ENCODE measurements around the gene RNF26.

Gene RNF26

DNA sequence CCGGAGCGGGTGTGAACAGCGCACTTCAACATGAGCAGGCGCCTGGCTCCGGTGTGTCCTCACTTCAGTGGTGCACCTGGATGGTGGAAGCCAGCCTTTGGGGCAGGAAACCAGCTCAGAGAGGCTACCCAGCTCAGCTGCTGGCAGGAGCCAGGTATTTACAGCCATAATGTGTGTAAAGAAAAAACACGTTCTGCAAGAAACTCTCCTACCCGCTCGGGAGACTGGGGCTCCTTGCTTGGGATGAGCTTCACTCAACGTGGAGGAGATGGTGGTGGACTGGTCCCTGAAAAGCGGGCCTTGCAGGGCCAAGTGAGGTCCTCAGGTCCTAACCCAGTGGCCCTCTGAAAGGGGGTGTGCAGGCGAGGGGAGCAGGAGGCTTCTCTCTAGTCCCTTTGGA is 24.9 kb upstream of the RNF26 start:
- H3K4me3 Mint-ChIP-seq: no peak overlapping the region
- H3K27me3 Mint-ChIP-seq: peaks cover 13% of the 10 kb centered on the region

DNA sequence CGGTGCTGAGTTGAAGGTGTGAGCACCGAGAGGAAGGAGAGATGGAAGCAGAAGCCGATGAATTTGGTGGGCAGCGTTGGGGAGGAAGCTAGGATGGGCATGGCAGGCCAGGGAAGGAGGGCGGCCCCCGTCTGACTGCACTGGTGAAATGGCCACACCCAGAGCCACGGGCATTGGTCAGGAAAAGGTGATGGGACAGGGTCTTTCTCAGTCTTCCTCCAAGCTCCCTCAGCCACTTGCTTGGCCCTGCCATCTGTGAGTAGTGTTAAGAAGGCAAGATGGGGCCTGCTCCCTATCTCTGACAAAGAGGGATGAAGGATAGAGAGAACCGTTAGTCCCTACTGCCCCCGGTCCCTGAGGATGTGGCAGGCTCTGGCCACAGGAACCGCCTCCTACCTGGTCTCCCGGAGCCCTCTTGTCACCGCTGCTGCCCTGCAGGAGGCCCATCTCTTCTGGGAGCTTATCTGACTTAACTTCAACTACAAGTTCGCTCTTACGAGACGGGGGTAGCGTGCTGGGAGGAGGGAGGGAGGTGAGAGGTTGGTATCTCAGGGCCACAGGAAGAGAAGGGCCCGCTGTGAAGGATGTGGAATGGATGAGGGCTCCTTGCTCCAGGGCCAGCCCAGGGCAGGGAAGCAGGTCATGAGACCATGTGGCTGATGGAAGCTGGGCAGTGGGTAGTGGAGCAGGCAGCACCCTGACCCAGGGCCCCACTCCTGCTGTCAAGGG is 24.2 kb upstream of the RNF26 start:
- H3K9me3 Mint-ChIP-seq: no peaks in the 10 kb centered on the region
- H3K4me1 Mint-ChIP-seq: peaks cover 6% of the 10 kb centered on the region
- no peak for ATAC-seq
- no peak overlapping the region for H3K4me3 Mint-ChIP-seq
- H3K36me3 Mint-ChIP-seq: peaks cover 19% of the 10 kb centered on the region
- H3K27ac Mint-ChIP-seq: no peak overlapping the region
- H3K27me3 Mint-ChIP-seq: peaks cover 20% of the 10 kb centered on the region

More for the DNA sequence above, 24.9 kb upstream of the RNF26 start:
- Mint-ChIP-seq H3K27ac (no peak overlapping the region), H3K9me3 (no peaks in the 10 kb centered on the region), H3K4me1 (no peaks in the 10 kb centered on the region), H3K36me3 (peaks cover 23% of the 10 kb centered on the region)
- ATAC-seq: no peak

DNA sequence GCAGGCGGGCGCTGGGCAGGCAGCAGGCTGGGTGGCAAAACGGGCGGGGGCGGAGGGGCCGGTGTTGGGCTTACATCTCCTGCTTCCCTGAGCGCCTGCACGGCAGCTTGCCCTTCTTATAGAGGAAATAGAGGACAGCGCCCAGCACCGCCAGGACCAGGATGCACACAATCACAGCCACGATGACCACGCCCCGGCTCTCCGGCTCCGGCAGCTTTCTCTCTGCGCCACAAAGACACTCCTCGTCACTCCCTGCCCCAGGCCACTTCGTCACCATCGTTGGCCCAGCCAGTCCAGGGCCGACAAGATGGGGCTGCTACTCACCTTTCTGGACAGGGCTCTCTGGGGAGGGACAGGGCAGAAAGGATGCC is 23.7 kb upstream of the RNF26 start:
- no peak for ATAC-seq
- Mint-ChIP-seq H3K27me3 (peaks cover 26% of the 10 kb centered on the region), H3K4me3 (no peak overlapping the region), H3K4me1 (peaks cover 12% of the 10 kb centered on the region), H3K27ac (no peak overlapping the region), H3K36me3 (peaks cover 16% of the 10 kb centered on the region), H3K9me3 (no peaks in the 10 kb centered on the region)

DNA sequence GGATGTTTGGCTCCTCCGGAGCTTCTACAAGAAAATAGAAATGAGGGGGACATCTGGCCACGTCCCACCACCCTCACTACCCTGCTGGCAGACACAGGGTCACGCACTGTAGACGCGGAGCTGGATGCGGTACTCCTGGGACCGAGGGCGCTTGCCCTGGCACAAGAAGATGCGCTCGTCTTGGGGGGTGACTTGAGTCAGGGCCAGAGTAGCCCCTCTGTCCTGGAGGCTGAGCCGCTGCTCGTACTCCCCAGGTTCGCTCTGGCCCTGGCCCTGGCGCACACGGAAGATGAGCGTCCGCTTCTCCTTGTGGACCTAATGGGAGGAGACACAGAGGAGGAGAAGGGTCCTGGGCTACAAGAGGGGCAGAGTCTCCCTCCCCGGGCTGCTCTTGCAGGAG is 19.6 kb upstream of the RNF26 start:
- no peak overlapping the region for H3K4me3 Mint-ChIP-seq
- H3K36me3 Mint-ChIP-seq: peaks cover 2% of the 10 kb centered on the region
- no peak for ATAC-seq
- no peaks in the 10 kb centered on the region for H3K9me3 Mint-ChIP-seq
- H3K27ac Mint-ChIP-seq: no peak overlapping the region
- peaks cover 40% of the 10 kb centered on the region for H3K4me1 Mint-ChIP-seq
- peaks cover 54% of the 10 kb centered on the region for H3K27me3 Mint-ChIP-seq

DNA sequence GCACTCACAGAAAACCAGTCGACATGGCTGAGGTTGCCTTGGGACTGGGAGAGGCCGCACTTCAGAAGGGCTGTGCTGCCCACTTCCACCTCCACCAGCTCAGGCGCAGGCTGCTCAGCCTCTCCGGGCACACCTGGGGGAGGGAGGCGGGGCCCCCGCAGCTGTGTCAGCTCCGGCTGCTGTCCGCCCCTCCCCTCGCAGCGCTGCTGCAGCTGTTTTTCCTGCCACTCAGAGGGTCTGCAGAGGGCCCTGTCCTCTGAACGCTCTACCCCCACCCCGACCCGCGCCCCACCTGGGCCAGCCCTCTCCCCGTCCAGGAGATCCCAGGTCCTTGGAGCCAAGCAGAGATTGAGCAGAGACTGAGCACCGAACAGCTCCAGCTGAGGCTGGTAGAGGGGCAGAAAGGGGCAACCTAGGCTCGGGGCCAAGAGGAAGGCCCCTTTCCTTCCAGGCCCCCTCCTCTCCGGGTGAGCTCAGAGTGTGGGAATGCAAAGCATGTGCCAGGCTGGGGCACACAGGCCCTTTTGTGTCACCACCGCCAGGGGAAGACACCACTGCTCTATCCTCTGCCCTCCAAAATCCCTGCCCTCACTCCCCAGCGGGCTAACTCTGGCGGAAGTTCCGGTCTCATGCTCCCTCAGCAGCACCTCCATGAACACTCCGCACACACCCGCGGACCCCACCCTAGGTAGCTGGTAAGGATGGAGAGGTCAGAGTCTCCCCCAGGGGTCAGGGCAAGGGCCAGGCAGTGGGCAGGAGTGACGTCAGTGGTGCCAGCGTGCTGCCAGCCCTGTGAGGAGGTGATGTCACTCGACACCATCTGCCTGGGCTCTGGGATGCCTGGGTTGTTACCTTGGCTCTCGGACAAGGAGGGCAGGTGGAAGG is 19.0 kb upstream of the RNF26 start:
- peak; percentile 62 for ATAC-seq
- Mint-ChIP-seq H3K27ac (no peak overlapping the region), H3K4me1 (peaks cover 46% of the 10 kb centered on the region), H3K27me3 (peaks cover 61% of the 10 kb centered on the region), H3K36me3 (no peaks in the 10 kb centered on the region), H3K9me3 (no peaks in the 10 kb centered on the region), H3K4me3 (peak overlapping the region; percentile 78)

DNA sequence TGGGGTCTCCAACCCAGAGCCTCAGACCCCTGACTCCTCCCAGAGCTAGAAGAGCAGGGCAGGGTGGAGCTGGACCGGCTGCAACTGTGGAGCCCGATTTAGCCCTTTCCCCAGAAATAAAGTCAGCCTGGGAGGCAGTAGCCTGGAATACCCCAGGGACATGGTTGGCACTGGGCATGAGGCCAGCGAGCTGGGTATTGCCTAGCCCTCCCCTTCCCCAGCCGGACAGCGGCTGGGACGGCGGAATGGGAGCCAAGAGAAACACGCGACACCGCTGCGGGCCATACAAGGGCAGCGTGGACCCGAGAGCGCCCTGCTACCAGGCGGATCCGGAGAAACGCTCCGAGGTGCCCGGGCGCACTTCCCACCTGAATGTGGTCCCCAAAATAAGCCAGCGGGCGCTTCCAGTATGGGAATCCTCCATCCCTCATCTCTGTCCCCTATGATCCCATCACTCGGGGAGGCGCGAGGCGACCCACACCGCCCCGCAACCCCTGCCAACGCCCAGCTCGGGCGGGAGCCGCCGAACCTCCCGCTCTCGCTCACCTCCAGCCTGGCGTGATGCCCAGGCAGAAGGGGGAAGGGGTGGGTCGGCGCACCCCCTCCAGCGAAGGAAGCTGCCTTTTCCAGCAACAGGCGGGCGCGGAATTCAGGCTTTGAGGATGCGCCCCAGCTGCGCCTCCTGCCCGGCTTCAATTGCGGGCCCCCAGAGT is 18.2 kb upstream of the RNF26 start:
- Mint-ChIP-seq H3K4me1 (peaks cover 48% of the 10 kb centered on the region), H3K27me3 (peaks cover 61% of the 10 kb centered on the region), H3K36me3 (no peaks in the 10 kb centered on the region), H3K27ac (no peak overlapping the region), H3K9me3 (no peaks in the 10 kb centered on the region), H3K4me3 (peak overlapping the region; percentile 78)
- no peak for ATAC-seq

DNA sequence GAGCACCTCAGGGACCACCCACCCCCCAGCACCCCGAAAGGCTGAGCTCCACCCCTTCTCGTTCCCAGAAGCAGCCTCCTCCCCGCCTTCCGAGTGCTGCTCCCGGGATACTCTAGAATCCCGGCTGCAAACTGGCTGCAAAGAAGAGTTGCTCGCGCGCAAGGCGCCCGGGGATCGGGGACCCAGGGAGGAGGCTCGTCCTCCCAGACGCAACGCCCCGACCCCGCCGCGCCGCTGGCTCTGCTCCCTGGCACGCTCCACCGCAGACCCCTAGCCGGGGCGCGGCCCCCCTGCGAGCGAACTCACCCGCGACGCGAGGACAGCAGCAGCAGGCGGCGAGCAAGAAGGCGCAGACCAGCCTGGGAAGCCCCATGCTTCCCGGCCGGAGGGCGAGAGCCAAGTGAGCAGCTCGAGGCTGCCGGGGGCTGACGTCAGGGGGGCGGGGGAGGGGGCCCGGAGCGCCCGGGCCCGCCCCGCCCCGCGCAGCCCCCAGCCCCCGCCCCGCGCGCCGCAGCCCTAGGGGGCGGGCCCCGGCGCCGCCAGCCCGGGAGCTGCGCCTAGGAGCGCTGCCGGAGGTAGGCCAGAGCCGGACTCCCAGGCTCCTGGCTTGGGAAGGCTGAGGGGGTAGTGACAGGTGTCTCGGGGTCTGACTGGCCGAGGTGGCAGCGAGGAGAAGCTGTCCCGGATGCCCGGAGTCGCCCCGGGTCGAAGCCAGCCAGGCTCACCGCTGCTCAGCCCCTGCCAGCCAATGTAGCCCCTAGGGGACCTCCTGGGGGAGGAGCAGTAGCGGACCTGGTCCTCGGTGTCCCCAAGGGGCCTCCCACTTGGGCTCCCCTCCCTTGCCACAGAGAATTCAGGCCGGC is 17.4 kb upstream of the RNF26 start, which contains the start of gene MCAM:
Gene MCAM (minus strand): TSS at position 402 of the 863 bp plus-strand sequence. CDS start 29 bp downstream, at position 373.
- H3K4me3 Mint-ChIP-seq: peak within 1 kb of the TSS; percentile 78
- H3K36me3 Mint-ChIP-seq: no peaks in the 10 kb centered on the region
- no peak within 1 kb of the TSS for H3K27ac Mint-ChIP-seq
- peaks cover 61% of the 10 kb centered on the region for H3K27me3 Mint-ChIP-seq
- no peak for ATAC-seq
- no peaks in the 10 kb centered on the region for H3K9me3 Mint-ChIP-seq
- peaks cover 56% of the 10 kb centered on the region for H3K4me1 Mint-ChIP-seq

DNA sequence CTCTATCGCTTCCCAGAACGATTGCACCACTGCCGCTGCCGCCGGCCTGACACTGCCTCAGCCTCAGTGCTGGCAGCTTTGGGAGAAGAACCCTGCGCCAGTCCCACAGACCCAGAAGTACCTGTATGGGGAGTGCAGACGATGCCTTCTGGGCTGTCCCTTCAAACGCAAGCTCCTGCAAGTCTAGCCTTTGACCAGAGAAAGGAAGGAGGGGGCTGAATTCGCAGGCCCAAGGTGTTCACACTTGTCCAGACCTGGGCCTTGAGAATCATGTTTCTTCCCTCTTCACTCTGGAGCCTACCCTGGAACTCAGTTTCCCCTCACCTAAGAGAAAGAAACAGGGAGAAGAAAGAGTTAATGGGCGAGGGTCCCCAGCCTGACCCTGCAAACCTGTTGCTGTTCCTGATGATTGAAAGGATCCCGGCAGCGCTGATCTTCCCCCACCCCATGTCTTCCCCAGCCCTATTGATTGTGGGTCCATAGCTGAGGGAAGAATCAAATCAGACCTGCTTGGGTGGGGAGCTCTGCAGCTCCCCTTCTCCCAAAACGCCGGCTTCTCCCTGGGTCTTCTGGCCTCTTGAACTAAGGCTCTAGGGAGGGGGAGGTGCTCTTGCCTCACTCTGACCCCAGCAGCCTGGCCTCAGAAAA is 16.6 kb upstream of the RNF26 start:
- H3K4me3 Mint-ChIP-seq: peak overlapping the region; percentile 26
- H3K27ac Mint-ChIP-seq: no peak overlapping the region
- peaks cover 61% of the 10 kb centered on the region for H3K4me1 Mint-ChIP-seq
- no peaks in the 10 kb centered on the region for H3K36me3 Mint-ChIP-seq
- H3K27me3 Mint-ChIP-seq: peaks cover 53% of the 10 kb centered on the region
- no peak for ATAC-seq
- H3K9me3 Mint-ChIP-seq: no peaks in the 10 kb centered on the region

DNA sequence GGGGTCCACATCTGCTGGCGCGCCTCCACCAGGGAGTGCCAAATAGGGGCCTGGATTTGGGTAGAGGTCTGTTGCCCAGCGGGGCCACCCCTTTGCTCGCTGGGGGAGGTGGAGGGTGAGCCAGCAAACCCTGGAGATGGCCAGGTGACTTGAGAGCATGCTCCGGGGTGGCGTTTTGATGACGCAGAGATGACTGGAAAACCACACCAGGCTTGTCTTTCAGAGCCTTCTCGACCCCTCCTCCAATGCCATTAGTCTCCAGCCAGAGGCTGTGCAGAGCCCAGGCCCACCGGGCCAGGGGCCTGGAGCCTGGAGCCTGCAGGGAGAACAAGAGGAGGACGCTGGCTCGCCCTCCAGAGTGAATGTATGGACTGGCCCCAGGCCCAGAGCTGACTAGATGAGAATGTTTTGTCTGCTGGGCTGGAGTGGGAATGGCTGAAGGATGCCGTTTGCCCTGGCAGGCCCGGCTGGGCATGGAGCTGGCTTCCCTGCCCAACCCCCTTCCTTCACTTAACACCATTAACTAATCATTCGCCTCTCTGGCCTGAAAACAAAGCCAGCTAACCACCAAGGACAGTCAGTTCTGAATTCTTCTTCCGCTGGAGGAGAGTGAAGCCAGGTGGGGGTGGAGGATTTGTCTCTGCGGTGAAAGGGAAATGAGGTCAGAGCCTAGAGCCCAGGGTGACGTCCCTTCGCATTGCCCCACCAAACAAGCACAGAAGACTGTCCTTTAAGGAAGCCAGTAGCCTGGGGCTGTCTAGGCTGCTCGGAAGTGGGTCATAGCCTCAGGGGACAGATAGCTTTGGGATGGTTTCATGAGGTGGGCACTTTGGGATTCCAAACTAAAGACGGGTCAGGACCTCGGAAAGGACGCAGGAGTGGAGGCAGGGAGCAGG is 15.8 kb upstream of the RNF26 start:
- Mint-ChIP-seq H3K27ac (peak overlapping the region; percentile 28), H3K4me1 (peaks cover 66% of the 10 kb centered on the region), H3K9me3 (no peaks in the 10 kb centered on the region), H3K36me3 (no peaks in the 10 kb centered on the region), H3K4me3 (peak overlapping the region; percentile 45), H3K27me3 (peaks cover 52% of the 10 kb centered on the region)
- ATAC-seq: peak; percentile 44

DNA sequence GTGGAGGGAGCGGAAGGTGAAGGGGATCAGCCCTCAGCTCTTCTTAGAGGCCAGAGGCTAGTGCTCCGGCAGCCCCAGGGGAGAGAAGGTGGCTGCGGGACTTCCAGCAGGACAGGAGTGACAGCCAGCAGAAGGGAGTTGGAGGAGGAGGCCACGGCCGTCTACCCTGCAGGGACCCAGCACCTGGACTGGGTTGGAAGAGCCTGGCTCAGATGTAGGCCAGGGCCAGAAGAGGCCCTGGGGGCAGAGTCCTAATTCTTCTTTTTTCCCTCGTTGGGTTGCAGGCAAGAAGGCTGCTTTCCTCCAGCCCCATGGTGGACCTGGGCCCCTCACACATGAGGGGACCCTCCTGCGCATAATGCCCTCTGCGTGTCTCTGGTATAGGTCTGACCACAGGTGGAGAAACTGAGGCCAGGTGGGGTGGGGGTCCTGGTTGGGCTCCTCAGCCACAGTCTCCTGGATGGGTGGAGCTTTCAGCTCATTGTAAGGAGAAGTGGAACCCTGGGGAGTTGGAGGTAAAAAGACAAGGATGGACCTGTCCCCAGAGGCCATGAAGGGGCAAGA is 15.1 kb upstream of the RNF26 start:
- Mint-ChIP-seq H3K27me3 (peaks cover 49% of the 10 kb centered on the region), H3K27ac (peak overlapping the region; percentile 28), H3K4me1 (peaks cover 74% of the 10 kb centered on the region), H3K9me3 (no peaks in the 10 kb centered on the region), H3K4me3 (peak overlapping the region; percentile 45), H3K36me3 (no peaks in the 10 kb centered on the region)
- ATAC-seq: no peak

DNA sequence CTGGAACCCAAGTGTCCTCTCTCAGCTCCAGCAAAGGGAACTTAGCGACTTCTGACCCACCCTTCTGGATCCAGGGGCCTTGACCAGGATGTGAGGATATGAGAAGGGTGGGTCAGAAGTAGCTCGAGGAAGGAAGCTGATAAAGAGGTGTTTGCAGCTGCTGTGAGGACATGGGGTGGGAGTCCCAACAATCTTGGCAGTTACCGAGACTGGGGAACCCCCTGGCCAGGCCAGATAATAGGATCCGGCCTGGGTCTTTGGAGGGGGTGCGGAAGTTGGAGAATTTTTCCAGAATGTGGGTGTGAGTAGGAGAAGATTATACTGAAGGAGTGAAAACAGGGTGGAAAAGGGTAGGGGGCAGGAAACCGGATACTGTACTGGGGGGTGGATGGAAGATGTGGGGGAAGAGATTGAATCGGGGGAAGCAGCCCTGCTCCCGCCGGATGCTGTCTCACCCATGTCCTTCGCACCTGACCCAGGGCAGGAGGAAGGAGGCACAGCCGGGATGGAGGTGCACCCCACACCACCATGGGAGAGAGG is 14.6 kb upstream of the RNF26 start:
- Mint-ChIP-seq H3K36me3 (no peaks in the 10 kb centered on the region), H3K27me3 (peaks cover 44% of the 10 kb centered on the region), H3K4me1 (peaks cover 73% of the 10 kb centered on the region), H3K27ac (peak overlapping the region; percentile 28), H3K4me3 (peak overlapping the region; percentile 74), H3K9me3 (no peaks in the 10 kb centered on the region)
- no peak for ATAC-seq

DNA sequence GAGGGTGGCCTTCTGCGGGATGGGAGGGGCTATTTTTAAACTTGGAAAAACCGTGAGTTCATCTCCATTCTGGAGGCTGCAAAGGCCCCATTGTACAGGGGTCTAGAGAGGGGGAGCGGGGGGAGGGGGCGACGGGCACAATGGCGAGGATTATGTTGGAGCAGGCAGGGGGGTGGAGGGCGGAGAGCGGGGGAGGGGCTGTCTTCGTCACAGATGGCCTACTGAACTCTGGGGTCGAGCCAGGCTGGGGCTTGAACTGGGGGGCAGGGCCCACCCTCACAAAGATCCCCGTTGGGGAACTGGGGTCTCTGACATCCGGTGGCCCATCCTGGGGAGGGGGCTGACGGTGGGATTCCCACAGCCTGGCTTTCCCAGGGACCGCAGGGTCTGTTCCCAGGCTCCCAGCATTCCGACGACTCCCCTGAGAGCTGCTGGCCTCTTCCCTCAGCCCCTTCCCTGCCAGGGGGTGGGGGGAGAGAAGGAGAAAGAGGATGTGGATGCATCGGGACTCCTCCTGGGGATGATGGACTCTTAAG is 14.0 kb upstream of the RNF26 start:
- no peak for ATAC-seq
- peaks cover 38% of the 10 kb centered on the region for H3K27me3 Mint-ChIP-seq
- peaks cover 67% of the 10 kb centered on the region for H3K4me1 Mint-ChIP-seq
- peak overlapping the region; percentile 28 for H3K27ac Mint-ChIP-seq
- no peaks in the 10 kb centered on the region for H3K36me3 Mint-ChIP-seq
- H3K9me3 Mint-ChIP-seq: no peaks in the 10 kb centered on the region
- peak overlapping the region; percentile 74 for H3K4me3 Mint-ChIP-seq

Measured in stimulated activated memory B cell treated with anti-CD40 and anti-IgM and Interleukin-4, amounts not matched to agents 10 μg/mL and 1 μg/mL and 100 μg/mL, for 72 hours (primary cell).